WERI-Rb-1 (cell line): ENCODE measurements around the gene LRRC26.

ENCODE experiments used
- DNase-seq: peaks from one replicate; pipeline ENCODE4 v3.0.0-alpha.2; 2020
- H3K27ac ChIP-seq: fragments of 250-450 bp; sonication (Bioruptor Pico); 2 replicates; pipeline ENCODE4 v1.5.1; 2020; ENCODE audit warnings: mild to moderate bottlenecking, moderate library complexity
- H3K27me3 ChIP-seq: fragments of 250-450 bp; sonication (Bioruptor Pico); 2 replicates; pipeline ENCODE4 v1.5.1; 2021; ENCODE audit warnings: mild to moderate bottlenecking, low read depth, moderate library complexity; ENCODE audit not compliant: insufficient read depth, severe bottlenecking
- H3K36me3 ChIP-seq: fragments of 250-450 bp; sonication (Bioruptor Pico); 2 replicates; pipeline ENCODE4 v1.5.1; 2020; ENCODE audit warnings: mild to moderate bottlenecking, moderate library complexity
- H3K4me3 ChIP-seq: 2 replicates; pipeline ENCODE4 v1.5.1; 2011; ENCODE audit warnings: low read depth, mild to moderate bottlenecking, control low read depth, low read length
- H3K9me3 ChIP-seq: fragments of 250-450 bp; sonication (Bioruptor Pico); 2 replicates; pipeline ENCODE4 v1.5.1; 2021; ENCODE audit warnings: mild to moderate bottlenecking, moderate library complexity; ENCODE audit not compliant: severe bottlenecking
- TF ChIP-seq, protein P1 (sequence below): IDR thresholded peaks from 2 replicates; pipeline ENCODE4 v1.5.1; 2011; ENCODE audit warnings: low read depth, mild to moderate bottlenecking, control low read depth, inconsistent platforms, low read length

Gene LRRC26

DNA sequence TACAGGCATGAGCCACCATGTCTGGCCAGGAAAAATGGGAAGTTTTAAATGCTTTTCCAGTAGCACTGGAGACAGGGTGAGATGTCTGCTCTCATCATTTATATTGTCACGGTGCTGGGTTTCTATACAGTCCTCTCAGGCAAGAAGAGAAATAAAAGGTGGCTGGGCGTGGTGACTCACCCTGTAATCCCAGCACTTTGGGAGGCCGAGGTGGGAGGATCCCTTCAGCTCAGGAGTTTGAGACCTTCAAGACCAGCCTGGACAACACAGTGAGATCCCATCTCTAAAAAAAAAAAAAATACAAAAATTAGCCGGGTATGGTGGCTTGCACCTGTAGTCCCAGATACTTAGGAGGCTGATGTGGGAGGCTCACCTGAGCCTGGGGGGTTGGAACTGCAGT is 35.7 kb downstream of the LRRC26 start:
- TF ChIP-seq, protein P1, sequence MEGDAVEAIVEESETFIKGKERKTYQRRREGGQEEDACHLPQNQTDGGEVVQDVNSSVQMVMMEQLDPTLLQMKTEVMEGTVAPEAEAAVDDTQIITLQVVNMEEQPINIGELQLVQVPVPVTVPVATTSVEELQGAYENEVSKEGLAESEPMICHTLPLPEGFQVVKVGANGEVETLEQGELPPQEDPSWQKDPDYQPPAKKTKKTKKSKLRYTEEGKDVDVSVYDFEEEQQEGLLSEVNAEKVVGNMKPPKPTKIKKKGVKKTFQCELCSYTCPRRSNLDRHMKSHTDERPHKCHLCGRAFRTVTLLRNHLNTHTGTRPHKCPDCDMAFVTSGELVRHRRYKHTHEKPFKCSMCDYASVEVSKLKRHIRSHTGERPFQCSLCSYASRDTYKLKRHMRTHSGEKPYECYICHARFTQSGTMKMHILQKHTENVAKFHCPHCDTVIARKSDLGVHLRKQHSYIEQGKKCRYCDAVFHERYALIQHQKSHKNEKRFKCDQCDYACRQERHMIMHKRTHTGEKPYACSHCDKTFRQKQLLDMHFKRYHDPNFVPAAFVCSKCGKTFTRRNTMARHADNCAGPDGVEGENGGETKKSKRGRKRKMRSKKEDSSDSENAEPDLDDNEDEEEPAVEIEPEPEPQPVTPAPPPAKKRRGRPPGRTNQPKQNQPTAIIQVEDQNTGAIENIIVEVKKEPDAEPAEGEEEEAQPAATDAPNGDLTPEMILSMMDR = no peak

DNA sequence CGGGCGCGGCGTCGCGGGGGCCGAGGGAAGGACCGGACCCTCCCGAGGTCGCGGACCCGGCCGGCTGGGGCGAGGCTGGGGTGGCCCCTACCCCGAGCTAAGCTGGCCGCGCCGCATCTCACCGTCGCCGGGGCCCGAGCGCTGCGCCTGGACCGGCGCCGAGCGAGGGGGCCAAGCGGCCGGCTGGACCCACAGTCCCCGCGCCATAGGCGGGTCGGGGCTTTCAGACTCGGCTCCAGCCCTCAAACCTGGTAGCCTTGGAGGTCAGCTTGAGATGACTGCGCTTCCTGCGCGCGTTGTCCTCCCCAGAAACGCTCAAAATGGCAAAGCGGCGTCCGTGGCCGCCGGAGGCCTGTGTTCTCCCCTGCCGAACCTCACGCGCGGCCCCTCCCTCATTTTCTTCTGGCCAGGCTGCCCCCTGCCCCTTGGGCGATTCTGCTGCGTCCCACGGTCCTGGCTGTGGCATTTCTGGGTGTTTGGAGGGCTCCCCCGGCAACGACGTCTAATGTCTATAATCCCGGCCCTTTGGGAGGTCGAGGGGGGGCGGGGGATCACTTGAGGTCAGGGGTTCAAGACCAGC is 39.6 kb downstream of the LRRC26 start:
- peak overlapping the region; percentile 90 for H3K4me3 ChIP-seq
- H3K36me3 ChIP-seq = no peaks in the 10 kb centered on the region; the same call in 1 of the 2 replicates
- no peaks in the 10 kb centered on the region for H3K9me3 ChIP-seq
- TF ChIP-seq, protein P1 = no peak
- peak overlapping the region; percentile 88 for H3K27ac ChIP-seq
- no peak for DNase-seq
- H3K27me3 ChIP-seq = no peaks in the 10 kb centered on the region

More for the DNA sequence above, 35.7 kb downstream of the LRRC26 start:
- no peak for DNase-seq
- Histone ChIP-seq H3K27ac (no peak overlapping the region), H3K27me3 (peaks cover 6% of the 10 kb centered on the region), H3K36me3 (no peaks in the 10 kb centered on the region; the same call in 1 of the 2 replicates), H3K4me3 (no peak overlapping the region), H3K9me3 (no peaks in the 10 kb centered on the region)

DNA sequence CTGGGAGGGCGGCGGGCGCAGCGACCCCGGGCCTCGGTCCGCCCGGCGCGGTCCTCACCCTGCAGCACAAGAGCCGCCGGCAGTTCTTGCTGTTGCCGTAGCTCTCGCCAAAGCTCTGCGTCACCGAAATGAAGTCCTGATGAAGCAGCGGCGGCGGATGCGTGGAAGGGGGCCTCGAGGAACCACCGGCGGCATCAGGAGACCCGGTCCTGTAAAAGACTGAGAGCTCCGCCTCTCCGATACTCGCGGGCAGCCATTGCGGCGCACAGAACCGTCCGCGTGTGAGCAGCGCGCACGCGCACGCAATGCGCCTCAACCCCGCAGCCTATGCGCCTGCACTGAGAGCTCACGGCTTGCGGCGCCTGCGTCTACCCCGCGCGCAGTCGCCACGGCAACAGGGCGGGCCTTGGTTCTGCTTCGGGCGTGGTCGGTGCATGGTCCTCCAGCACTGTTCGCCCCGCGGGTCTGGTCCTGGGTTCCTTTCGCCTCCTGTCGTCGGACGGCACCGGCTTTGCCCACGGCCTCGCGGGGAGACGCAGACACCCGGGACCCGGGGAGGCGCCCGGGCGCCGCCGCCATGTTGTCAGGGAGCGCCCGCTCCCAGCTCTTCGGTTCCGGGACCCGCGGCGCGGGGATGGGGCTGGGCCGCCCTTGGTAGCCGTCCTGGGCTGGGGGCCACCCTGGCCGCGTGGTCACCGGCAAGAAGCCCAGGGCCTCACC is 40.2 kb downstream of the LRRC26 start:
- Histone ChIP-seq H3K9me3 (no peaks in the 10 kb centered on the region), H3K36me3 (no peaks in the 10 kb centered on the region; the same call in 1 of the 2 replicates), H3K27me3 (no peaks in the 10 kb centered on the region), H3K4me3 (peak overlapping the region; percentile 90), H3K27ac (peak overlapping the region; percentile 88)
- TF ChIP-seq, protein P1 = no peak
- peak; percentile 93 for DNase-seq

DNA sequence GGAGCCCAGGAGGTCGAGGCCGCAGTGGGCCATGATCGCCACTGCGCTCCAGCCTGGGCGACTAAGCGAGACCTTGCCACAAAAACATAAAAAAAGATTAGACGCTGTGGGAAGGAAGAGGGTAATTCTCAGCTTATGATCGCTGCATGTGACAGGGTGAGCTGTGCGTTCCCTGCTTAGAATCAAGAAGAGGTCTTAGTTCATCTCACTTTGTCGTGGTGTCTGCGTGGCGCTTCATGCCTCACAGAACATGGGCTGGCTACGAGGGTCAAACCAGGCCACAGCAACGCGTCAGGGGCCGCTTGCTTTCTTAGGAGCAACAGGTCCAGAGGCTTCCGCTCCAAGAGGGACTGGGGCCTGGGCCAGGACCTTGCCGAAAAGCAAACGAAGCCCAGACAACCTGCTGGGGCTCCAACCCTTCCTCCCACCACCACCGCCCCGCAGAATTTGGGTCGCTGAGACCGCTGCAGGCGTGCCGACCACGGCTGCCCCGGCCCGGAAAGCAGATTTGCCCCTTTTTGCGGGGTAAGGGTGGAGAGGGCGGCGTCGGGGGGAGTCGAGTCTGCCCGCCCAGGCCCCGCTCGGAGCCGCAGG is 40.9 kb downstream of the LRRC26 start:
- TF ChIP-seq, protein P1 = no peak
- Histone ChIP-seq H3K36me3 (no peaks in the 10 kb centered on the region; the same call in 1 of the 2 replicates), H3K27ac (peak overlapping the region; percentile 88), H3K4me3 (peak overlapping the region; percentile 90), H3K9me3 (no peaks in the 10 kb centered on the region), H3K27me3 (no peaks in the 10 kb centered on the region)
- peak; percentile 64 for DNase-seq

DNA sequence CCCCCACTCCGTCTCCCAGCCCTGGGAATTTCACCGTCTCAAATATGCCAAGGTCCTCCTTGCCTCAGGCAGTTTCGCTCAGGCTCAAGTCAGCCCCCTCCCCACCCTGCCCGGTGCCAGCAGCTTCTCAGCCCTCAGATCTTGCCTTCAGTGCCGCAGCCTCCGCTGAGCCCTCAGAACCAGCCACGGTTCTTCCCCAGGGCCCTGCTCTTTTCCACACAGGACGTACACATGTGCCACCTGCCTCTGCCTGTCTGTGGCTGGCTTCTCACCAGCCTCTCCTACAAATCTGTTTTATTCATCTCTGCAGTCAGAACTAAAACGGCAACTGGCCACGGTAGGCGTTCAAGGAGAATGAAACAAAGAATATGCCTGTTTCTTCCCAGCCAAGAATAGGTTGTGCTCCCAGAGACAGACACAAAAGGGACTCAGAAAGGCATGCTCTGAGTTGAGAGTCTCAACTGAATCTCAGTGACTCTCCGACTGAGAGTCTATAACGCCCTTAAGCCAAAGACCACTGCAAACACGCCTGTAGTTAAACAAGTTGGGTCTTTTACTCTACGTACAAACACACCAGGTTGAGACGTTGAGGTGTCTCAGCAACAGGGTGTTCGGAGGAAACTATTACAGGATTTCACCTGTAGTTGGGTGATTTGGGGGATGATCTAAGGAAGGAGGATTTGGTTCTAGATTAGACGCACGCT is 41.5 kb downstream of the LRRC26 start:
- no peaks in the 10 kb centered on the region for H3K9me3 ChIP-seq
- TF ChIP-seq, protein P1 = no peak
- H3K27me3 ChIP-seq = no peaks in the 10 kb centered on the region
- no peaks in the 10 kb centered on the region; the same call in 1 of the 2 replicates for H3K36me3 ChIP-seq
- H3K4me3 ChIP-seq = peak overlapping the region; percentile 90
- DNase-seq = no peak
- peak overlapping the region; percentile 88 for H3K27ac ChIP-seq
